Activated naive CD8-positive, alpha-beta T cell treated with anti-CD3 and anti-CD28 coated beads, Interleukin-2, amount 50 U/mL, for 24 hours (primary cell): ENCODE results near the gene SYNDIG1.
A peak's percentile ranks its signal among the peaks of the same experiment; 100 is the strongest.

Experiments
- ATAC-seq: fragments of 150-1000 bp; cut with Tn5 transposase; one replicate; pipeline ENCODE4 v1.10.0; 2021
- DNase-seq: peaks from one replicate; pipeline ENCODE4 v3.0.0; 2021
- H3K27ac Mint-ChIP-seq: one replicate; pipeline ENCODE4 v1.8.0; 2021; ENCODE audit warnings: mild to moderate bottlenecking, mixed read lengths
- H3K27me3 Mint-ChIP-seq: one replicate; pipeline ENCODE4 v1.8.0; 2021; ENCODE audit warnings: mixed read lengths
- H3K36me3 Mint-ChIP-seq: one replicate; pipeline ENCODE4 v1.8.0; 2021; ENCODE audit warnings: low read depth, mixed read lengths
- H3K4me1 Mint-ChIP-seq: one replicate; pipeline ENCODE4 v1.8.0; 2021; ENCODE audit warnings: mixed read lengths
- H3K4me3 Mint-ChIP-seq: one replicate; pipeline ENCODE4 v1.8.0; 2021; ENCODE audit warnings: mild to moderate bottlenecking, moderate library complexity, mixed read lengths
- H3K9me3 Mint-ChIP-seq: one replicate; pipeline ENCODE4 v1.8.0; 2021; ENCODE audit warnings: mixed read lengths

The SYNDIG1 gene

GRCh38 chr20:24469116-24469893 lies at the start of gene SYNDIG1:
TSS of gene SYNDIG1 (plus strand) at chr20:24469629. CDS start at chr20:24543098, 73,469 bp downstream.
- H3K27me3 Mint-ChIP-seq = peaks cover 50% of the 10 kb centered on the region

GRCh38 chr20:24419786-24420185 lies 49.6 kb upstream of the SYNDIG1 start:
- Mint-ChIP-seq H3K27ac (no peak overlapping the region), H3K27me3 (no peaks in the 10 kb centered on the region), H3K4me3 (no peak overlapping the region), H3K4me1 (no peaks in the 10 kb centered on the region), H3K9me3 (peaks cover 20% of the 10 kb centered on the region), H3K36me3 (peaks cover 5% of the 10 kb centered on the region)
- DNase-seq (no peak), ATAC-seq (no peak)

More at GRCh38 chr20:24469116-24469893, at the start of gene SYNDIG1:
- Mint-ChIP-seq H3K27ac (no peak within 1 kb of the TSS), H3K9me3 (no peaks in the 10 kb centered on the region), H3K4me3 (peak within 1 kb of the TSS; percentile 42), H3K4me1 (peaks cover 7% of the 10 kb centered on the region), H3K36me3 (no peaks in the 10 kb centered on the region)
- ATAC-seq (no peak), DNase-seq (peak; percentile 2)

- no peaks in the 10 kb centered on the region for H3K4me1 Mint-ChIP-seq
- H3K9me3 Mint-ChIP-seq = peaks cover 14% of the 10 kb centered on the region
- ATAC-seq (no peak), DNase-seq (no peak)
- H3K4me3 Mint-ChIP-seq = no peak overlapping the region
- no peaks in the 10 kb centered on the region for H3K27me3 Mint-ChIP-seq
- no peak overlapping the region for H3K27ac Mint-ChIP-seq
- peaks cover 5% of the 10 kb centered on the region for H3K36me3 Mint-ChIP-seq
Observed at GRCh38 chr20:24420567-24420966, 48.9 kb upstream of the SYNDIG1 start.

- no peak overlapping the region for H3K4me3 Mint-ChIP-seq
- peaks cover 1% of the 10 kb centered on the region for H3K36me3 Mint-ChIP-seq
- peaks cover 2% of the 10 kb centered on the region for H3K27me3 Mint-ChIP-seq
- H3K9me3 Mint-ChIP-seq = peaks cover 9% of the 10 kb centered on the region
- H3K27ac Mint-ChIP-seq = no peak overlapping the region
- DNase-seq (no peak), ATAC-seq (no peak)
- no peaks in the 10 kb centered on the region for H3K4me1 Mint-ChIP-seq
Observed at GRCh38 chr20:24421071-24421470, 48.4 kb upstream of the SYNDIG1 start.

GRCh38 chr20:24422091-24422760 lies 47.2 kb upstream of the SYNDIG1 start:
- peaks cover 2% of the 10 kb centered on the region for H3K27me3 Mint-ChIP-seq

GRCh38 chr20:24423390-24424313 lies 45.8 kb upstream of the SYNDIG1 start:
- no peak overlapping the region for H3K27ac Mint-ChIP-seq
- peaks cover 2% of the 10 kb centered on the region for H3K27me3 Mint-ChIP-seq
- H3K4me3 Mint-ChIP-seq = no peak overlapping the region
- DNase-seq (no peak), ATAC-seq (no peak)
- H3K4me1 Mint-ChIP-seq = no peaks in the 10 kb centered on the region
- H3K36me3 Mint-ChIP-seq = no peaks in the 10 kb centered on the region
- no peaks in the 10 kb centered on the region for H3K9me3 Mint-ChIP-seq

More at GRCh38 chr20:24422091-24422760, 47.2 kb upstream of the SYNDIG1 start:
- DNase-seq (no peak), ATAC-seq (no peak)
- H3K27ac Mint-ChIP-seq = no peak overlapping the region
- H3K4me1 Mint-ChIP-seq = no peaks in the 10 kb centered on the region
- H3K36me3 Mint-ChIP-seq = no peaks in the 10 kb centered on the region
- H3K4me3 Mint-ChIP-seq = no peak overlapping the region
- H3K9me3 Mint-ChIP-seq = no peaks in the 10 kb centered on the region

- no peak for DNase-seq
- H3K27me3 Mint-ChIP-seq = peaks cover 2% of the 10 kb centered on the region
- no peaks in the 10 kb centered on the region for H3K4me1 Mint-ChIP-seq
- H3K4me3 Mint-ChIP-seq = no peak overlapping the region
- no peak for ATAC-seq
- H3K27ac Mint-ChIP-seq = no peak overlapping the region
- H3K36me3 Mint-ChIP-seq = no peaks in the 10 kb centered on the region
- H3K9me3 Mint-ChIP-seq = no peaks in the 10 kb centered on the region
Observed at GRCh38 chr20:24425523-24426135, 43.8 kb upstream of the SYNDIG1 start.

- ATAC-seq = no peak
- H3K4me3 Mint-ChIP-seq = no peak overlapping the region
- no peaks in the 10 kb centered on the region for H3K9me3 Mint-ChIP-seq
- H3K27me3 Mint-ChIP-seq = no peaks in the 10 kb centered on the region
- H3K36me3 Mint-ChIP-seq = no peaks in the 10 kb centered on the region
- H3K4me1 Mint-ChIP-seq = no peaks in the 10 kb centered on the region
- DNase-seq = no peak
- H3K27ac Mint-ChIP-seq = no peak overlapping the region
Observed at GRCh38 chr20:24431279-24432045, 38.0 kb upstream of the SYNDIG1 start.

GRCh38 chr20:24432046-24432442 lies 37.4 kb upstream of the SYNDIG1 start:
- H3K4me3 Mint-ChIP-seq = no peak overlapping the region
- H3K9me3 Mint-ChIP-seq = no peaks in the 10 kb centered on the region
- no peaks in the 10 kb centered on the region for H3K27me3 Mint-ChIP-seq
- H3K36me3 Mint-ChIP-seq = no peaks in the 10 kb centered on the region
- H3K4me1 Mint-ChIP-seq = no peaks in the 10 kb centered on the region
- no peak overlapping the region for H3K27ac Mint-ChIP-seq
- no peak for ATAC-seq
- DNase-seq = no peak

- no peak for ATAC-seq
- H3K9me3 Mint-ChIP-seq = no peaks in the 10 kb centered on the region
- no peaks in the 10 kb centered on the region for H3K27me3 Mint-ChIP-seq
- no peak overlapping the region for H3K27ac Mint-ChIP-seq
- H3K36me3 Mint-ChIP-seq = no peaks in the 10 kb centered on the region
- no peak for DNase-seq
- H3K4me1 Mint-ChIP-seq = no peaks in the 10 kb centered on the region
- no peak overlapping the region for H3K4me3 Mint-ChIP-seq
Observed at GRCh38 chr20:24436160-24436559, 33.3 kb upstream of the SYNDIG1 start.

GRCh38 chr20:24437196-24438082 lies 32.0 kb upstream of the SYNDIG1 start:
- Mint-ChIP-seq H3K36me3 (no peaks in the 10 kb centered on the region), H3K4me1 (no peaks in the 10 kb centered on the region), H3K27ac (no peak overlapping the region), H3K27me3 (no peaks in the 10 kb centered on the region), H3K9me3 (no peaks in the 10 kb centered on the region), H3K4me3 (no peak overlapping the region)
- DNase-seq (no peak), ATAC-seq (no peak)

- no peaks in the 10 kb centered on the region for H3K36me3 Mint-ChIP-seq
- H3K4me3 Mint-ChIP-seq = no peak overlapping the region
- ATAC-seq (no peak), DNase-seq (no peak)
- H3K27ac Mint-ChIP-seq = no peak overlapping the region
- H3K9me3 Mint-ChIP-seq = no peaks in the 10 kb centered on the region
- no peaks in the 10 kb centered on the region for H3K4me1 Mint-ChIP-seq
- H3K27me3 Mint-ChIP-seq = no peaks in the 10 kb centered on the region
Observed at GRCh38 chr20:24438331-24438730, 31.1 kb upstream of the SYNDIG1 start.
